Panc1 (cell line): ENCODE results near the gene RPS6KL1. TPM values are rescaled to one million over a fixed set of nuclear protein-coding genes. Genes with fewer than 3 reads are reported as not detected.
A peak's percentile ranks its signal among the peaks of the same experiment; 100 is the strongest.

ENCODE experiments used
- ATAC-seq: fragments of 200-7000 bp; cut with Tn5 transposase; 2 replicates; pipeline ENCODE4 v1.9.1; 2020; ENCODE audit warnings: mild to moderate bottlenecking, moderate library complexity
- BruUV-seq: library from RNA; stranded (reverse); fragments of 400-500 nt; replicated peaks from 2 replicates; lab custom pipeline; 2021; lab: Mats Ljungman, UMichigan
- CTCF ChIA-PET: fragments of 300-600 bp; sonication (Branson Sonifier 250); formaldehyde crosslinking; loops from one replicate; lab custom pipeline; 2022; ENCODE audit warnings: antibody characterized with exemption; lab: Charles Lee
- POLR2A ChIA-PET: fragments of 300-600 bp; sonication (Branson Sonifier 250); formaldehyde crosslinking; loops from one replicate; lab custom pipeline; 2022; ENCODE audit warnings: antibody characterized with exemption; lab: Charles Lee
- DNase-seq: peaks from one replicate; pipeline ENCODE4 v3.0.0-alpha.2; 2010; ENCODE audit warnings: low read depth, low spot score
- H3K27ac ChIP-seq: 2 replicates; pipeline ENCODE4 v1.5.1; 2011; ENCODE audit warnings: mild to moderate bottlenecking, low read length, inconsistent platforms
- H3K27me3 ChIP-seq: fragments of 200-500 bp; sonication (Bioruptor generic); 2 replicates; pipeline ENCODE4 v1.6.0; 2014; ENCODE audit warnings: low read length, inconsistent platforms; ENCODE audit not compliant: control insufficient read depth, insufficient read depth
- H3K36me3 ChIP-seq: fragments of 200-500 bp; sonication (Bioruptor generic); 2 replicates; pipeline ENCODE4 v1.5.1; 2014; ENCODE audit warnings: inconsistent platforms, mild to moderate bottlenecking, low read length, moderate library complexity; ENCODE audit not compliant: control insufficient read depth, insufficient read depth
- H3K4me1 ChIP-seq: 2 replicates; pipeline ENCODE4 v1.5.1; 2011; ENCODE audit warnings: inconsistent platforms, mild to moderate bottlenecking, low read length, moderate library complexity; ENCODE audit not compliant: control insufficient read depth, insufficient read depth
- H3K4me3 ChIP-seq, 2 experiments: 2 replicates each; pipeline ENCODE4 v1.5.1; 2011 to 2012; ENCODE audit warnings: low read depth in 2 of 2, low read length in 2 of 2, mild to moderate bottlenecking in 2 of 2, inconsistent platforms in 1 of 2, moderate library complexity in 1 of 2
- H3K9me3 ChIP-seq: fragments of 200-500 bp; sonication (Bioruptor generic); 2 replicates; pipeline ENCODE4 v1.5.1; 2014; ENCODE audit warnings: low read depth, mild to moderate bottlenecking, inconsistent platforms, low read length, moderate library complexity; ENCODE audit not compliant: control insufficient read depth, insufficient read depth
- CTCF ChIP-seq: fragments of 450-650 bp; IDR thresholded peaks from 2 replicates; pipeline ENCODE4 v1.5.1; 2017; ENCODE audit warnings: mild to moderate bottlenecking
- POLR2AphosphoS5 ChIP-seq: IDR thresholded peaks from 2 replicates; pipeline ENCODE4 v1.6.1; 2012; ENCODE audit warnings: mild to moderate bottlenecking, low read depth, low read length, moderate library complexity
- REST ChIP-seq, 2 experiments: IDR thresholded peaks; 2 replicates each; pipeline ENCODE4 v1.6.1; 2011 to 2012; ENCODE audit warnings: low read depth in 2 of 2, control low read depth in 1 of 2, low read length in 1 of 2, mild to moderate bottlenecking in 1 of 2, moderate library complexity in 1 of 2; ENCODE audit not compliant: insufficient read depth in 1 of 2
- SIN3A ChIP-seq: IDR thresholded peaks from 2 replicates; pipeline ENCODE4 v1.6.1; 2012; ENCODE audit warnings: low read depth, mild to moderate bottlenecking, low read length, moderate library complexity, borderline replicate concordance; ENCODE audit not compliant: insufficient read depth
- TCF7L2 ChIP-seq: IDR thresholded peaks from 2 replicates; pipeline ENCODE4 v1.6.1; 2011; ENCODE audit warnings: mild to moderate bottlenecking, low read depth, low read length, inconsistent platforms
- in situ Hi-C: cut with HindIII; loops from 2 replicates; pipeline ENCODE4 v1.10.0; 2016; ENCODE audit warnings: low sequenced_read_pairs, low pct_unique_long_range_greater_than_20kb
- intact Hi-C: fragments of 100-400 bp; cut with micrococcal nuclease; formaldehyde crosslinking; loops from one replicate; pipeline ENCODE4 v1.10.0; 2022; ENCODE audit not compliant: unreplicated experiment
- total RNA-seq: library from RNA; stranded (reverse); gene quantifications from one replicate; pipeline ENCODE4 v1.2.1, GENCODE V29; 2021; ENCODE audit not compliant: unreplicated experiment

RPS6KL1 gene
- total RNA-seq, 1 experiment from 2014 or later: 14.9 TPM

- Histone ChIP-seq H3K4me1 (no peaks in the 10 kb centered on the region), H3K27ac (no peak overlapping the region), H3K4me3 (no peak overlapping the region), H3K36me3 (peaks cover 8% of the 10 kb centered on the region; the same call in 1 of the 2 replicates), H3K27me3 (no peaks in the 10 kb centered on the region), H3K9me3 (no peaks in the 10 kb centered on the region)
- in situ Hi-C loops: no loop called here
- BruUV-seq: no TSS peak
- DNase-seq (no peak), ATAC-seq (peak; percentile 23; the same call in 1 of the 2 replicates)
- no peak for TF ChIP-seq CTCF
- TF ChIP-seq REST (IDR thresholded peaks at IDR 0.05; ENCODE audit: insufficient read depth in 1 of 2, low read depth in 2 of 2, low read length in 1 of 2): no peak
- no peak for TF ChIP-seq TCF7L2
- TF ChIP-seq SIN3A: no peak
- no peak for TF ChIP-seq POLR2AphosphoS5
- ChIA-PET POLR2A (interaction anchor here (0.6 kb wide), 1 partner anchor 170 kb away, joined by 7 read pairs; no protein-coding TSS in a partner anchor), CTCF (interaction anchor here (2.0 kb wide), 1 partner anchor 44 kb away, joined by 13 read pairs; no protein-coding TSS in a partner anchor)
- intact Hi-C loops: loop anchor here (2.0 kb wide), 1 partner anchor 44 kb away; no protein-coding TSS in a partner anchor
These were observed 18.2 kb downstream of the RPS6KL1 start for GRCh38 chr14:74904635-74905503.

GRCh38 chr14:74902941-74903705 lies 19.9 kb downstream of the RPS6KL1 start:
- TF ChIP-seq CTCF (no peak), TCF7L2 (no peak), POLR2AphosphoS5 (no peak), SIN3A (no peak), REST (IDR thresholded peaks at IDR 0.05; ENCODE audit: insufficient read depth in 1 of 2, low read depth in 2 of 2, low read length in 1 of 2) (no peak)
- in situ Hi-C loops (no loop called here), intact Hi-C loops (no loop called here)
- TSS peak; percentile 66 for BruUV-seq
- H3K36me3 ChIP-seq: peaks cover 8% of the 10 kb centered on the region; the same call in 1 of the 2 replicates
- H3K27me3 ChIP-seq: no peaks in the 10 kb centered on the region
- H3K4me1 ChIP-seq: no peaks in the 10 kb centered on the region
- ChIA-PET CTCF (no interaction called here), POLR2A (no interaction called here)
- no peak overlapping the region for H3K4me3 ChIP-seq
- no peak overlapping the region for H3K27ac ChIP-seq
- DNase-seq: no peak
- H3K9me3 ChIP-seq: no peaks in the 10 kb centered on the region
- no peak for ATAC-seq
